ENCODE measurements around the gene HDAC11.
"Not testable (repeated sequence)": the region's sequence is repeated elsewhere in the genome, so short reads cannot be mapped to it uniquely, and the experiment has no call there.

The HDAC11 gene, protein sequence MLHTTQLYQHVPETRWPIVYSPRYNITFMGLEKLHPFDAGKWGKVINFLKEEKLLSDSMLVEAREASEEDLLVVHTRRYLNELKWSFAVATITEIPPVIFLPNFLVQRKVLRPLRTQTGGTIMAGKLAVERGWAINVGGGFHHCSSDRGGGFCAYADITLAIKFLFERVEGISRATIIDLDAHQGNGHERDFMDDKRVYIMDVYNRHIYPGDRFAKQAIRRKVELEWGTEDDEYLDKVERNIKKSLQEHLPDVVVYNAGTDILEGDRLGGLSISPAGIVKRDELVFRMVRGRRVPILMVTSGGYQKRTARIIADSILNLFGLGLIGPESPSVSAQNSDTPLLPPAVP

DNA sequence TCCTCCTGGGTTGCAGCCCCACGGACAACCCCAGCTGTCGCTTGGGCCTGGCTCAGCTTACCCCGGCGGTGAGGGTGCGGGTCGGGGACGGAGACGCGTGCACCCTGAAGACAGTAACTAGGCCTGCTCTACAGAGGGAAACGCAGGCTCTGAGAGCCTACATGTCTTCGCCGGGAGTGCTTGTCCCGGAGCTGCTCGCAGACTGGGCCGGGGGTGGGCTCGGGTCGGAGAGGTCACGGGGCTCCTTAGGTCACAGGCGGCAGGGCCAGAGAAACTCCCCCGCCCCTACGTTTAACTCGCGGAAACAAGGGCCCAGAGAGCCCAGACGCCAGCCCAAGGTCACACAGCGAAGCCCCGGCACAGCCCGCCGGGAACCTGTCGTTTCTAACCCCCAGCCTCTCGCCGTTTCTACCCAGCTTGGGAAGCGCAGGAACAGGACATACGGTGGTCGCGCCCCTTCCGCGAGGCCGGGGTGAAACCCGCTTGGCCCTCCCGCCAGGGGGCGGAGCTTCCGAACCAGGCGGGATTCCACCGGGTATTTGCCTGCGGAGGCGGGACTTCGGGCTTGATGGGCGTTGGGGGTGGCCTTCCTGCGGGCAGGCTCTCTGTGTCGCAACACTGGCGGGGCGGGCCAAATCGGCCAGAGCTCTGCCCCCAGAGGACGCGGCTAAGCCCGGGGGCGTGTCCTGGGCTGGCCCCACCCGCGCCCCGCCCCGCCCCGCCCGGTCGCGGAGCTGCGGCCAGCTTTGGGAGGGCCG lies at the start of gene HDAC11:
TSS of gene HDAC11 (plus strand) at position 725 of the 758 bp plus-strand sequence. CDS start 42 bp downstream, outside the sequence.
- peak; percentile 90 to 94 for DNase-seq

DNA sequence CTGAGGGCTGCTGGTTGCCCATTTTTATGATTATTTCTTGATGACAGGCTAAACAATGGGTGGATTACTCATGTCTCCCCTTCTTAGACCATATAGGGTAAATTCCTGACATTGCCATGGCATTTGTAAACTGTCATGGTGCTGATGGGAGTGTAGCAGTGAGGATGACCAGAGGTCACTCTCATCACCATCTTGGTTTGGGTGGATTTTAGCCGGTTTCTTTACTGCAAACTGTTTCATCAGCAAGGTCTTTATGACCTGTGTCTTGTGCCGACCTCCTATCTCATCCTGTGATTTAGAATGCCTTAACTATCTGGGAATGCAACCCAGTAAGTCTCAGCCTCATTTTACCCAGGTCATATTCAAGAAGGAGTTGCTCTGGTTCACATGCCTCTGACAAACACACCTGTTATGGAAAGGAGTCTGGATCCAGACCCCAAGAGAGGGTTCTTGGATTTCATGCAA lies 49.7 kb upstream of the HDAC11 start:
- not testable (repeated sequence) for DNase-seq

DNA sequence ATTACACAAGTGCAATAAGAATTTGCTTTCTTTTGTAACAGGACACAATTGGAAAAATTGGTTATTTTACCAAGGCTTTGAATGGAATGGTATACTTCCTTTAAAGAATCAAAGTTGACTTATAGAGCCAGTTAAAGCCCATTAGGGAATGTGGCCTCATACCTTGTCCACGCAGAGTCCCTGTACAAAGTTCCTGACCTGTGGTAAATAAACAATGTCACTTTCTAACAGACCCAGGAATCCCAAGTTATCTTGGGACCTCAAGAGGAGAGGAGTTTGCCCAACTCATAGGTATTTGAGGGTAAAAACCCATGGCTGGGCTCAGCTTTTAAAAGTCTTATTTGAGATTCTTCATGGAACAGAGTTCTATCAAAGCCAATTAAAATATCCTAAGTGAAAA lies 48.0 kb upstream of the HDAC11 start:
- DNase-seq, result no peak

DNA sequence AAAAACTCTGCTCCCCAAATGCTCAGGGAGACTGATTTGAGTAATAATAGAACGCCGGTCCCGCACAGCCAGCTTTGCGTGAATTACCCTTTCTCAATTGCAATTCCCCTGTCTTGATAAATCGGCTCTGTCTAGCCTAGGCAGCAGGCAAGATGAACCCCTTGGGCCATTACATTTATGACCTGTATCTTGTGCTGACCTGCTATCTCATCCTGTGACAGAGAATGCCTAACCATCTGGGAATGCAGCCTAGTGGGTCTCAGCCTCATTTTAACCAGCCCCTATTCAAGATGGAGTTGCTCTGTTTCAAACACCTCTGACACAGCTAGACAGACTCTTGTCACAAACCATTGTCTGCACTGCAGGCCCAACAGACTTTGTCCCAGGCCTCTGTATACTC lies 46.2 kb upstream of the HDAC11 start:
- DNase-seq, result no peak

DNA sequence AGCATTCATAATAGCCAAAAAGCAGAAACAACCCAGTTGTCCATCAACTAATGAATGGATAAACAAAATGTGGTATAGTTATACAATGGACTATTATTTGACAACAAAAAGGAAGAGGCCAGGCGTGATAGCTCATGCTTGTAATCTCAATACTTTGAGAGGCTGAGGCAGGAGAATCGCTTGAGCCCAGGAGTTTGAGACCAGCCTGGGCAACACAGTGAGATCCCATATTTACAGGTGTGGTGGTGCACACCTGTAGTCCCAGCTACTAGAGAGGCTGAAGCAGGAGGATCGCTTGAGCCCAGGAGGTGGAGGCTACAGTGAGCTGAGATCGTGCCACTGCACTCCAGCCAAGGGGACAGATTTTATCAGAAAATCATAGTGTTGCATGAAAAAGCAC lies 43.9 kb upstream of the HDAC11 start:
- DNase-seq, result not testable (repeated sequence)

DNA sequence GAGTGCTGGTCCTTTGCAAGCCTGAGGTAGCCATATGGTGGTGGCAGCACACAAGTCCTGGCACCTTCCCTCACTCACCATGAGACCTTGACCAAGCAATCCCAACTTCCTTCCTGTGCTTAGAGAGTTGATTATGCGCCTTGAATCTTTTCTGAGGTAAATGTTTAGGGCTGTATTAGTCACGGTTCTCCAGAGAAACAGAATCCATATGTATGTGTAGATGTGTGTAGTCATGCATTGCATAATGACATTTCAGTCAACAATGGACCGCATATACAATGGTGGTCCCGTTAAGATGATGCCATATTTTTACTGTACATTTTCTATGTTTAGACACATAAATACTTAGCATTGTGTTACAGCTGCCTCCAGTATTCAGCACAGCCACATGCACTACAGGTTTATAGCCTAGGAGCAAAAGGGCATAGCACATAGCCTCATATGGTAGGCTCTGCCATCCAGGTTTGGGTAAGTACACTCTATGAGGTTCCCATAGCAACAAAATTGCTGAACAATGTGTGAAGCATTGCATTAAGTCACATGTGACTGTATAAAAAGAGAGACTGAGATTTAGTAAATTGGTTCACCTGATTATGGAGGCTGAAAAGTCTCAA lies 39.8 kb upstream of the HDAC11 start:
- DNase-seq, result no peak

DNA sequence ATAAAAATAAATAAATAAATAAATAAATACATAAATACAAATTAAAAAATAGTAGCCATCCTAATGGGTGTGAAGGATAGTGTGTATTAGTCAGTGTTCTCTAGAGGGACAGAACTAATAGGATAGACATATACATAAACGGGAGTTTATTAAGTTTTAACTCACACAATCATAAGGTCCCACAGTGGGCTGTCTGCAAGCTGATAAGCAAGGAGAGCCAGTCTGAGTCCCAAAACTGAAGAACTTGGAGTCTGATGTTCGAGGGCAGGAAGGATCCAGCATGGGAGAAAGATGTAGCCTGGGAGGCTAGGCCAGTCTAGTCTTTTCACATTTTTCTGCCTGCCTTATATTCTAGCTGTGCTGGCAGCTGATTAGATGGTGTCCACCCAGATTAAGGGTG lies 37.2 kb upstream of the HDAC11 start:
- DNase-seq, result not testable (repeated sequence)

DNA sequence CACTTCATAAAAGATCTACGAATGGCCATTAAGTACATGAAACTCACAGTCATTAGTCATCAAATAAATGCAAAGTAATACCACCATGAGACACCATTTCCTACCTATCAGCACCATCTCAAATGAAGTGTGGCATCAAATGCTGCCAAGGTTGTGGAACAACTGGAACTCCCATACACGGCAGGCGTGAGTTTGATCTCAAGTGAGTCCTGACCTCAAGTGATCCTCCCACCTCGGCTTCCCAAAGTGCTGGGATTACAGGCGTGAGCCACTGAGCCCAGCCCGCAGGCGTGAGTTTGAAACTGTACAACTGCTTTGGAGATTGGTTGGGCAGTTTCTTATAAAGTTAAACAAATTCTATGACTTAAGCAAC lies 28.8 kb upstream of the HDAC11 start:
- peak in 1 of 2 experiments; percentile 25 for DNase-seq

DNA sequence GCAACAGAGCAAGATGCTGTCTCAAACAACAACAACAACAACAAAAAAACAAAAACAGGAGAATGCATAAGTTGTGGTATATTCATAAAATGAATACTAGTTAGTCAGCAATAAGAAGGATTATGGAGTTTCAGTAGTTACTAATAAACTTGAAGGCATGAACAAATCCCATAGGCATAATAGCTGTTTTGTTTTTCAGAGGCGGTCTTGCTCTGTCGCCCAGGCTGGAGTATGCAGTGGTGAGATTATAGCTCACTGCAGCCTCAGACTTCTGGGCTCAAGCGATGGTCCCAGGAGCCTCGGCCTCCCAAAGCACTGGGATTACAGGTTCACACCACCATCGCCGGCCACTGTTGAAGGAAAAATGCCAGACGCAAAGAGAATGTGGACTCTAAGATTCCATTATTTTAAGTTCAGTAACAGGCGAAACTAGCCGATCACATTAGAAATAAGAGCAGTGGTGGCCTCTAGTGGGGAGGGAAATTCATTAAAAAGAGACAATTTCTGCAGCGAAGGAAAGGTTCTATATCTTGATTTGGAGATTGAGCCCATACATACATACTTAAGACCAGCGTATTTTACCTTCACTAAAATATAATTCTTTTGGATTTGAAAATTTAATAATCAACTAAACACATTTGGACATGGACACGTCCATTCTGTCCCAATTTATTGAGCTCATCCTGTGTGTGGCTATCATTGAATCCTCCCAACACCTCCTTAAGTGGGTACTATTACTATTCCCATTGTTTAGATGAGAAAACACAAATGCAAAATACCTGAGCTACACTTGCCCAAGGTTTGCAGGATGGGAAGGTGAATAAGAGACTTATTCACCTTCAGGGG lies 27.4 kb upstream of the HDAC11 start:
- peak; percentile 84 to 94 for DNase-seq

DNA sequence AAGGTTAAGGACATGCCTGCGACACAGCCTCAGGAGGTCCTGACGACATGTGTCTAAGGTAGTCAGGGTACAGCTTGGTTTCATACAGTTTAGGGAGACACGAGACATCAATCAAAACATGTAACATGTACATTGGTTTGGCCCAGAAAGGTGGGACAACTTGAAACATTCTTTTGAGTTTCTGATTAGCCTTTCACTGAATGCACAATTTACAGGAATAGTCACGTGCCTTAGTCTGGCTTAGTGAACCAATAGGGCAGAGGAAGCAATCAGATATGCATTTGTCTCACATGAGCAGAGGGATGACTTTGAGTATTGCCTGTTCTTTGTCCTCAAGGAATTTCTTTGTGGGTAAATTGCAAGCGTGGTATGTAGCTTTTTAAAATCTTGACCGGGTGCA lies 24.5 kb upstream of the HDAC11 start:
- DNase-seq, result no peak

DNA sequence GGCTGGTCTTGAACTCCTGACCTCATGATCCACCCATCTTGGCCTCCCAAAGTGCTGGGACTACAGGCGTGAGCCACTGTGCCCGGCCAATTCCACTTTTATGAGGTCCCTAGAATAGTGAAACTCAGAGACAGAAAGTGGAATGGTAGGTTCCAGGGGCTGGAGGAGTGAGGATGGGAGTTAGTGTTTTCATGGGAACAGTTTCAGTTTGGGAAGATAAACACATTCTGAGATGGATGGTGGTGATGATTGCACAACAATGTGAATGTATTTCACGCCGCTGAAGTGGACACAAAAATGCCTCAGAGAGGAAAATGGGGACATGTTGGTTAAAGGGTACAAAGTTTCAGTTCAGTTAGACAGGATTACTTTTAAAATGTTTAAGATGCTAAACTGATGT lies 22.5 kb upstream of the HDAC11 start:
- DNase-seq, result no peak

DNA sequence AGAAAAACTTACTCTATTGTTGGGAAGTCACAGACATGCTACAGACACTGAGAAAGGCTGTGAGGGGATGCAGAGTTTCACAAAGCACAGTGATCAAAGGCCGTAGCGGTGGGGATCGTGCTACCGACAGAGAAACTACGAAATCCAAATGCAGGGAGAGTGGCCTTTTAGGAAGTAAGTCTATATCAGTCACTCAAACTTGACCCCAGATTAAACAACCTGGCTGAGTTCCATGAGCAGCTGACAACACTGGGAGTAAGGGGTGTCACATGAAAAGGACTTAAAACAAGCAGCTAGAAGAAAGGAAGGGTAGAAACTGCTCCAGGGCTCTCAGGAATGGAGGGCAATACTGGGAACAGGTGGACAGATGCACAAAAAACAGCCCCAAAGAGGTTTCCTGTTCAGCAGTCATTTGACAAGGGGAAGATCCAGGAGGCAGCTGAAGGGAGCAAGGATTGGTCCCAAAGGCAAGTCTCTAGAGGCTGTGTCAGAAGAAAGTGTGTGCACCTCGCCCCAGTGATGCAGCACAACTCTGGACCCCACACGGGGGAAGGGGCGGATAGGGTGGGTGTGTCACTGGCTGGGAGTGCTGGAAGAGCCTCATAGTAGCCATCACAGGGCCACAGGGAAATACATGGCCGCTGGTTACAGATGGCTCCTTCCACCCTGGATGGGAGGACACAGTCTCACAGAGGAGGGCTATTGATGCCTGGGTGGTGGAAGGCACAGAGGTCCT lies 20.3 kb upstream of the HDAC11 start:
- no peak for DNase-seq

DNA sequence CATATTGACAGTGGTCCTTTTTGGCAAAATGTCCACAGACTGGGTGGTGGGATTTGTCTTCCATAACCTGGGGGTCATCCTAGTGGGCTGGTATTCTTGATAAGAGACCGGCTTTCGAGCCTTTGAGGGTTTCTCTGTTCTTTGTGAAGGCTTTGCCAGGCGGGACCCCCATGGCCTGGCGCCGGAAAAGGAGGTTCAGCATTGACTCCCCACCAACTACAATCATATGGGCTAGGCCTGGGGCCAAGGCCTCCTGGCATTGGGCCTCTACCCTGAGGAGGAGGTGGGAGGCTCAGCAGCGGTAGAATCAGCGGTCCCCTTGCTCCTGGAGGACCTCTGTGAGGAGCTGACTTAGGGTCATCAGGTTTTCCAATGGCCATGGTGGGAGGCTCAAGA lies 19.8 kb upstream of the HDAC11 start:
- DNase-seq, result no peak

DNA sequence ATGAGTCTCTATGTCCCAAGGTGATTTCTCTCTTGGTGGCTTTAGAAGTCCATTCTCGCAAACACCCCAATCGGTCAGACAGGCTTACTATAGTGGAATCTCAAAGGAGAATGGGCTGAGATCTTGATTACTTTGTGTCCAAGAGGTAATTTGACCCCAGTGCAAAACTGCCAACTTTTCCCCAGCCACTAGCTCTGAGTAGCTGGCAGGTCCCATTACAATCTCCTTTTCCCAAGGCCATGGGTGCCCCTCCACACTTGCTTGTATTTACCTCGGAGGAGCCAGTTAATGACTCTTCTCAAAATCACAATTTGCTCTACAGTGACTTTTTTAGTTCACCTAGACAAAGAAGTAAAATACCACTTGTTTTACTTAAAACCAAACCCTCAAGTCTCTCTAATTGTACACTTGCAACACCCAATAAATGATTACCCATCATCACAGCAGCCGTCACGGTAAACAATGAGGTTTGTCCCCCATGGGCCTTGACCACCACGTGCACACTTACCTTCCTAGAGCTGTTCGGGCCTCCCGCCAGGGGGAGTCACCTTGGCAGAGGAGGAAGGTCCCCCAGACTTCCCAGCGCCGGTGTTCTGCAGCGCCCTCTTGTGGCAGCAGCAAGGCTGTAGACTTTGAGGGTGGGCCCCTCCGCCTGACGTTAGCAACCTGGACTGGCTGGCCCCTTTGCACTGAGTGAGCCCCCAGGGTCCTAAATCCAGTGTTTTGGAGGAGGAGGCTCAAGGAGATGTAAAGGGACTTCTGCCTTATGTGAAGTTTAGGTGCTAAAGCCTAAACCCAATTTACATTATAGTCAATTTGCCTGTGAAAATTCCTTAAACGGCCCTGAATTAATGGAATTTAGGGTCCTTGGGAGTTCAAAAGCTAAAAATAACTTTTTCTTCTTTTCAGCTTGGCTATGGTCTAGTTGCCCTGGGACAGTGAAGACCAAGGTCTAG lies 18.7 kb upstream of the HDAC11 start:
- peak; percentile 60 to 66 for DNase-seq

DNA sequence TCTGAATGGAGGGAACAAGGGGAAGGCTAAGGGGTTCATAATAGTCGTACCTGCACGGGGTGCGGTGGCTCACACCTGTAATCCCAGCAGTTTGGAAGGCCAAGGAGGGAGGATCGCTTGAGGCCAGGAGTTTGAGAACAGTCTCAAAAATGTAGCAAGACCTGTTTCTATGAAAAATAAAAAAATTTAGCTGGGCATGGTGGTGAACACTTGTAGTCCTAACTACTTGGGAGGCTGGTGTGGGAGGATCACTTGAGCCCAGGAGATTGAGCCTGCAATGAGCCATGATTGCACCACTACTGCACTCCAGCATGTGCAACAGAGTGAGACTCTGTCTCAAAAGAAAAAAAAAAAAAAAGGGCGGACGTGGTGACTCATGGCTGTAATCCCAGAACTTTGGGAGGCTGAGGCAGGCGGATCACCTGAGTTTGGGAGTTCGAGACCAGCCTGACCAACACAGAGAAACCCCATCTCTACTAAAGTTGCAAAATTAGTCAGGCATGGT lies 17.9 kb upstream of the HDAC11 start:
- DNase-seq, result no peak

DNA sequence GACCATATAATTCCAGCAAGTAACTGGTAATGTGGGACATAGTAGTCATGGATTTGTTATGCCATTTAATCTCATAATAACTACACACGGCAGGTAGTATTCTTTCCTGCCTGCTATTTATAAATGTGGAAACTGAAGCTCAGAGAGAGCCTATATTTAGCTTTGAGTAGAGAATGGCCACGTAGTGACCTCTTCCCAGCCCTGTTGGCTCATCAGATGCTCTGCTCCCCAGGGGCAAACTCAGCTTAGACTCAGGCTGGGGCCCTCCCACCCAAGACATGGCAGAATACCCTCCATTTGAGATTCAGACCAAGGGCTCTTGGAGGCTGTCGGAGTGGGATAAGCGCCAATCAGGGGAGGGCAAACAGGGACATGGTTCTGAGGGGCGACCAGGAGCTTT lies 17.3 kb upstream of the HDAC11 start:
- no peak for DNase-seq

DNA sequence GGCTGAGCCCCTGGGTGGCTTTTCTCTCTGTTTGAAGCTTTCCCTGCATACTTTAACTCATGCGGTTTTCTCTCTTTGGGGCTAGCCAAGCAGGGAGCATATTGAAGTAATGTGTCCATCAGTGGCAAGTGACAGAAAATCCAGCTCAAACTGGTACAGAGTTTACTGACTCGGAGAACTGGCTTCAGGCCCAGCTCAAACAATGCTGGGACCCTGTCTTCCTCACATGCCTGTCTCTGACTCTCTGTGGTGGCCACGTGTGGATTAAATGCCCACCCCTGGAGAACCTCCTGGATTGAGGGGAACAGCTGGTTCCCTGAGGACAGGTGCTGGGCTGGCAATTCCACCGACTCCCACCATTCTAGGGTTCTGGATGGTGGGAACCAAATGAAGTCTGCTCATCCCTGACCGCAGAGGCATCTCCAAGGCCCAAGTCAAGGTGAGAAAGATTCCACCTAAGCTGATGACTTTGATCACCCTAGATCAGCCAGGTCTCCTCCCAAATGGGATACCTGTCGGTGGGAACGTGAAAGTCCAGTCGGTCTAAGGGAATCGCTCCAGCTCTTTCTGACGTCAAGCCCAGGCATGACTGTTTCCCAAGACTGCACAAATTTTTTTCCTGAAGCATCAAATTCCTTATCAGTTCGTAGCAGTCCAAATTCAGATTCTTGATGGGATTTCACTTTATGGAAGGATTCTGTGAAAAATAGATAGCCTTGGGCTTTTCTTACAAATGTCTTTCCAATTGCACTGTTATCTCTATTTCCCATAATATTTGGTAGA lies 16.3 kb upstream of the HDAC11 start:
- DNase-seq, result no peak

DNA sequence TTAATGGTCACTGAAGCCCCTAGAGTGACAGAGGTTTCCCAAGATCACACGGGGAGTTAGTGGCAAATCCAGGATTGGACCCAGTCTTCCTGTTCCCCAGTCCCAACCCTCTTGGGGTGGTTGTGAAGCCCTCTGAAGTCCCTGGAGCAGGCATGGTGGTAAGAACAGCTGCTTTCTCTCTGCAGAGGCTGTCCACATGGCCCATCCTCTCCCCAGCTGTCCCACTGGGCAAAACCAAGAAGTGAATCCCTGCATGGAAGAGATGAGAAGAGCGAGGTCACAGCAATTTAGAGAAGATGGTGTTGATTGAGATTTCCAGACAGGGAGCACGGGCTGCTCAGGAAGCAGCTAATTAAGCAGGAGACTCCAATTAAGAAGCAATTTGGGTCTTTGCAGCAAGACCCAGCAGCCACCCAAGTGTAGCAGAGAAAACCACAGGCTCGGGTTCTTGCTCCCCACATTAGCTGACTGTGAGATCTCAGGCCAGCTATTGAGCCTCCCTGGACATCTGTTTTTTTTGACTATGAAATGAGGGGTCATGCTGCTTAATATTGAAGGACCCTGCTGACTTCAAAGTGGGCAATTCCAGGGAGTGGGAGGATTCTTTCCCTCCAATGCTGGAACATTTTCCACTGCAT lies 14.8 kb upstream of the HDAC11 start:
- no peak for DNase-seq

DNA sequence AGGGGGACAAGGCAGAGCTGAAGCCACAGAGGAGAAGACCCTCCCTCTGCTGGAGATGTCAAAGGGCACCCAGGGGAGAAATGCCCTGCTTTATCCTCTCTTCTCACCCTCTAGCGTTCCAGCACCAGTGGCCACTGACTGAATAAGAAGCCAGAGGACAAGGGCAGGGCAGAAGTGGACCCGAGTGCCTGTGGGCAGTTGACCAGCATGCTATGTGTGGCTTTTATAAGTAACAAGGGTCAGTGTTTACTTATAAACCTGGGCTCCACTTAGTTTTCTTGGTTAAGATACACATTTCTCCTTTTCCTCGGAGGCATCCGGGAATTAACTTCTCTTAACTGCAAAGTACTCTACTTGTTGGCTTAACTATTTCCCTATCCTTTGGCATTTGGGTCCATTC lies 13.3 kb upstream of the HDAC11 start:
- no peak for DNase-seq
